K562 (cell line): ENCODE results near the gene FTL. TPM values are rescaled to one million over a fixed set of nuclear protein-coding genes. Genes with fewer than 3 reads are reported as not detected.
A peak's percentile ranks its signal among the peaks of the same experiment; 100 is the strongest.

ENCODE experiments used
- ADNP ChIP-seq: fragments of 200-800 bp; sonication (Bioruptor generic); IDR thresholded peaks from 2 replicates; pipeline ENCODE4 v1.6.1; 2016; ENCODE audit warnings: missing genetic modification characterization, missing compliant biosample characterization
- CBX5 ChIP-seq: IDR thresholded peaks from 2 replicates; pipeline ENCODE4 v1.6.1; 2014; ENCODE audit warnings: low read depth, borderline replicate concordance
- EWSR1 ChIP-seq: fragments of 450-650 bp; IDR thresholded peaks from 2 replicates; pipeline ENCODE4 v1.6.1; 2018; ENCODE audit warnings: borderline replicate concordance, mild to moderate bottlenecking, low read depth, moderate library complexity; ENCODE audit not compliant: partially characterized antibody
- GTF2F1 ChIP-seq: IDR thresholded peaks from 2 replicates; pipeline ENCODE4 v1.6.1; 2011; ENCODE audit warnings: low read depth, low read length, improper control_type of control experiment
- MXD1 ChIP-seq: fragments of 250-450 bp; sonication (Bioruptor Pico); IDR thresholded peaks from 2 replicates; pipeline ENCODE4 v1.8.0; 2021; ENCODE audit warnings: borderline replicate concordance, mild to moderate bottlenecking, moderate library complexity; ENCODE audit not compliant: poor library complexity, severe bottlenecking
- MYNN ChIP-seq, 2 experiments: sonication (generic); formaldehyde crosslinking in 1 of 2; IDR thresholded peaks; 2 replicates each; pipeline versions ENCODE4 v1.5.0 to v1.6.1; 2016 to 2020; ENCODE audit warnings: antibody characterized with exemption in 1 of 2, missing genetic modification reagents in 1 of 2
- NR2C1 ChIP-seq, 2 experiments: fragments of 450-650 bp; IDR thresholded peaks; 2 replicates each; pipeline ENCODE4 v1.6.1; 2017; ENCODE audit warnings: mild to moderate bottlenecking in 2 of 2, antibody characterized with exemption in 1 of 2, inconsistent platforms in 1 of 2, missing compliant biosample characterization in 1 of 2, missing genetic modification characterization in 1 of 2
- PRDM10 ChIP-seq: fragments of 450-650 bp; IDR thresholded peaks from 2 replicates; pipeline ENCODE4 v1.6.1; 2018; ENCODE audit not compliant: partially characterized antibody
- PREB ChIP-seq: sonication (generic); formaldehyde crosslinking; IDR thresholded peaks from 2 replicates; pipeline ENCODE4 v1.8.1; 2023; ENCODE audit warnings: mild to moderate bottlenecking, missing genetic modification reagents
- RBFOX2 ChIP-seq: fragments of 200-400 bp; formaldehyde crosslinking; IDR thresholded peaks from 2 replicates; pipeline ENCODE4 v1.6.1; 2017; ENCODE audit warnings: low read depth, mild to moderate bottlenecking, low read length, moderate library complexity
- SIN3A ChIP-seq, 2 experiments: fragments of 150-350 bp in 1 of 2; IDR thresholded peaks; 2 replicates each; pipeline ENCODE4 v1.6.1; 2011 to 2016; ENCODE audit warnings: borderline replicate concordance in 2 of 2, low read depth in 2 of 2, low read length in 2 of 2, mild to moderate bottlenecking in 2 of 2, moderate library complexity in 2 of 2; ENCODE audit not compliant: control insufficient read depth in 1 of 2
- SRF ChIP-seq, 2 experiments: fragments of 250-450, 450-650 bp in 1 of 2; sonication (Bioruptor Pico) in 1 of 2; sonication (generic) in 1 of 2; formaldehyde crosslinking; IDR thresholded peaks; 2 replicates each; pipeline versions ENCODE4 v1.5.0 to v1.5.1; 2020 to 2022; ENCODE audit warnings: mild to moderate bottlenecking in 1 of 2, missing genetic modification reagents in 1 of 2
- TGIF2 ChIP-seq: sonication (generic); formaldehyde crosslinking; IDR thresholded peaks from 2 replicates; pipeline ENCODE4 v1.8.1; 2022; ENCODE audit warnings: mild to moderate bottlenecking, missing genetic modification reagents, moderate library complexity
- ZNF24 ChIP-seq: fragments of 450-650 bp; IDR thresholded peaks from 2 replicates; pipeline ENCODE4 v1.6.1; 2016
- ZNF408 ChIP-seq: fragments of 250-450 bp; sonication (Bioruptor Pico); IDR thresholded peaks from 2 replicates; pipeline ENCODE4 v1.4.0; 2020; ENCODE audit warnings: low read depth, mild to moderate bottlenecking, moderate library complexity
- polyA plus RNA-seq, 8 experiments: library from polyadenylated mRNA; depleted of rRNA in 4 of 8; stranded (reverse) in 5 of 8; unstranded in 3 of 8; fragments of >200 nt; fragmentation: Nextera tagmentation in 2 of 8; fragmentation: Illumina TruSeq in 1 of 8; extraction: Ambion mirVana in 2 of 8; extraction: Trizol in 1 of 8; gene quantifications; 2 replicates each; pipeline versions ENCODE4 v1.2.1 to v1.2.3, GENCODE V29; 2011 to 2014; ENCODE audit warnings: inconsistent platforms in 1 of 8, missing spikeins in 1 of 8
- total RNA-seq, 7 experiments: library from RNA; depleted of rRNA in 6 of 7; stranded (reverse); fragments of >200 nt in 6 of 7; fragmentation: Illumina TruSeq in 2 of 7; extraction: Trizol in 2 of 7; gene quantifications; 2 replicates each; pipeline versions ENCODE4 v1.2.1 to v1.2.3, GENCODE V29; 2011 to 2021; ENCODE audit warnings: low replicate concordance in 1 of 7
- TF ChIP-seq, protein P1 (sequence below): sonication (generic); formaldehyde crosslinking; IDR thresholded peaks from 2 replicates; pipeline ENCODE4 v1.8.0; 2022; ENCODE audit warnings: missing genetic modification reagents, mild to moderate bottlenecking, borderline replicate concordance
- TF ChIP-seq, protein P2 (sequence below): sonication (generic); formaldehyde crosslinking; IDR thresholded peaks from 2 replicates; pipeline ENCODE4 v1.8.0; 2022; ENCODE audit warnings: mild to moderate bottlenecking, missing genetic modification reagents

FTL gene
- total and polyA plus RNA-seq, 9 of the 15 experiments (the other 6 are each of a cell fraction or from before 2014, with no cell fraction given) = 1,231 to 27,415 (median 3,965) TPM

DNA sequence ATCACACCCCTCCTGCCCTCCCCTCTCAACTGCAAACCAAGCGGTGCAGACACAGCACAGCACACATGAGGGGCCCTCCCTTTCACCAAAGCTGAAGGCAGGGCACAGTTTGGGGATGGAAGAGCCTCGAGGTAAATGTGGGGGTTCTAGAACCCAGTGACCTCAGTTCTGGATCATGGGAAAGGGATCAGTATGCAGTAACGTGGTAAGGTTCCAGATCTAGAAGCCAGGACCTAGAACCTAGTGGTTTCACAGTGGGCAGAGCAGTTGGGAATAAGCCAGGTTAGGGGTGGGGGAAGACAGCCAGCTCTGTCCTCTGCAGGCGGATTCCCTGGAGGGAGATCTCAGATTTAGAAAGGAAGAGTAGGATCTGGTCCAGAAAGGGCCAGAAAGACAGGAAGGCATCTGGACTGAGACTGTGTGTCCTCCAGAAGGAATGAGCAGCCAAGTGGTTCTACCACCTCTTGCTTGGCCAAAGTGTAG is 3.1 kb downstream of the FTL start (continued):
- TF ChIP-seq PREB (CRISPR knock-in tag) = 0 out of 2 replicates have a peak, but pooled peaks have one; percentile 38
- no peak for TF ChIP-seq PRDM10
- no peak for TF ChIP-seq ZNF24
- TF ChIP-seq MXD1 (CRISPR knock-in tag) = no peak
- no peak; the same call in 1 of the 2 replicates for TF ChIP-seq MYNN (IDR thresholded peaks at IDR 0.05)
- no peak for TF ChIP-seq MYNN (CRISPR knock-in tag; IDR thresholded peaks at IDR 0.05)
- no peak for TF ChIP-seq ZNF408 (CRISPR knock-in tag)
- TF ChIP-seq, protein P1, sequence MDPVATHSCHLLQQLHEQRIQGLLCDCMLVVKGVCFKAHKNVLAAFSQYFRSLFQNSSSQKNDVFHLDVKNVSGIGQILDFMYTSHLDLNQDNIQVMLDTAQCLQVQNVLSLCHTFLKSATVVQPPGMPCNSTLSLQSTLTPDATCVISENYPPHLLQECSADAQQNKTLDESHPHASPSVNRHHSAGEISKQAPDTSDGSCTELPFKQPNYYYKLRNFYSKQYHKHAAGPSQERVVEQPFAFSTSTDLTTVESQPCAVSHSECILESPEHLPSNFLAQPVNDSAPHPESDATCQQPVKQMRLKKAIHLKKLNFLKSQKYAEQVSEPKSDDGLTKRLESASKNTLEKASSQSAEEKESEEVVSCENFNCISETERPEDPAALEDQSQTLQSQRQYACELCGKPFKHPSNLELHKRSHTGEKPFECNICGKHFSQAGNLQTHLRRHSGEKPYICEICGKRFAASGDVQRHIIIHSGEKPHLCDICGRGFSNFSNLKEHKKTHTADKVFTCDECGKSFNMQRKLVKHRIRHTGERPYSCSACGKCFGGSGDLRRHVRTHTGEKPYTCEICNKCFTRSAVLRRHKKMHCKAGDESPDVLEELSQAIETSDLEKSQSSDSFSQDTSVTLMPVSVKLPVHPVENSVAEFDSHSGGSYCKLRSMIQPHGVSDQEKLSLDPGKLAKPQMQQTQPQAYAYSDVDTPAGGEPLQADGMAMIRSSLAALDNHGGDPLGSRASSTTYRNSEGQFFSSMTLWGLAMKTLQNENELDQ (CRISPR knock-in tag) = 0 out of 2 replicates have a peak, but pooled peaks have one; percentile 31
- TF ChIP-seq, protein P2, sequence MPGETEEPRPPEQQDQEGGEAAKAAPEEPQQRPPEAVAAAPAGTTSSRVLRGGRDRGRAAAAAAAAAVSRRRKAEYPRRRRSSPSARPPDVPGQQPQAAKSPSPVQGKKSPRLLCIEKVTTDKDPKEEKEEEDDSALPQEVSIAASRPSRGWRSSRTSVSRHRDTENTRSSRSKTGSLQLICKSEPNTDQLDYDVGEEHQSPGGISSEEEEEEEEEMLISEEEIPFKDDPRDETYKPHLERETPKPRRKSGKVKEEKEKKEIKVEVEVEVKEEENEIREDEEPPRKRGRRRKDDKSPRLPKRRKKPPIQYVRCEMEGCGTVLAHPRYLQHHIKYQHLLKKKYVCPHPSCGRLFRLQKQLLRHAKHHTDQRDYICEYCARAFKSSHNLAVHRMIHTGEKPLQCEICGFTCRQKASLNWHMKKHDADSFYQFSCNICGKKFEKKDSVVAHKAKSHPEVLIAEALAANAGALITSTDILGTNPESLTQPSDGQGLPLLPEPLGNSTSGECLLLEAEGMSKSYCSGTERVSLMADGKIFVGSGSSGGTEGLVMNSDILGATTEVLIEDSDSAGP (CRISPR knock-in tag) = no peak
- no peak for TF ChIP-seq ADNP (tag)
- TF ChIP-seq CBX5 = no peak
- 0 out of 4 replicates have a peak, but pooled peaks of 1 of the 2 experiments have one; percentile 80 for TF ChIP-seq SIN3A (IDR thresholded peaks at IDR 0.05; ENCODE audit: borderline replicate concordance in 2 of 2, control insufficient read depth in 1 of 2, low read depth in 2 of 2, low read length in 2 of 2)
- no peak for TF ChIP-seq NR2C1 (IDR thresholded peaks at IDR 0.05)
- TF ChIP-seq NR2C1 (tag; IDR thresholded peaks at IDR 0.05) = no peak
- TF ChIP-seq TGIF2 = 0 out of 2 replicates have a peak, but pooled peaks have one; percentile 10
- no peak for TF ChIP-seq EWSR1
- TF ChIP-seq RBFOX2 = no peak
- TF ChIP-seq GTF2F1 = peak; percentile 20; the same call in 1 of the 2 replicates
- no peak for TF ChIP-seq SRF (CRISPR knock-in tag; IDR thresholded peaks at IDR 0.05)
